ENCODE results near the gene OSBPL8. TPM values are rescaled to one million over a fixed set of nuclear protein-coding genes. Genes with fewer than 3 reads are reported as not detected.

OSBPL8 gene
- total and polyA plus RNA-seq, 10 of the 15 experiments (the other 5 are each of a cell fraction or from before 2014, with no cell fraction given) = 10.4 to 58.0 (median 32.0) TPM

DNA sequence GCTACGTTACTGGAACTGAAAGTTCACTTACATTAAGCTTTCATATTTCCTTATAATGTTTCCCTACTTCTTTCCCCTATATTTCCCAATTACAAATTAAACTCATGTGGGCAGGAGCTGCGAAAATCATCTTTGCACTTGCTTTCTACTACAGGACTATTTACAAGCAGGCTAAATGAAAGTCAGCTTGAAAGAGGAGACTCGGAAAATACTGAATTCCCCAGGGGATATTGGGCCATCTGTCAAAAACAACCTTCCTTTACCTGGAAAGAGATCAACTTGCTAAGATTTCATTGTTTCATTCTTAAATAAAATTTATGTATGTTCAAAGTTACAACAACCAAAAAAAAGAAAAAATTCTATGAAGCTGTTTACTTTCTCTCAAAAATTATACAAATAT, 118.6 kb downstream of the OSBPL8 start:
- Histone ChIP-seq H3K79me2 (ENCODE audit: control insufficient read depth, insufficient read depth, low read length) (no peaks in the 10 kb centered on the region), H2AFZ (ENCODE audit: control insufficient read depth, low read depth, low read length) (no peak overlapping the region), H3K4me1 (ENCODE audit: control insufficient read depth, insufficient read depth, low read length) (no peaks in the 10 kb centered on the region), H3K27me3 (replicated peaks in 1 of 2; ENCODE audit: control insufficient read depth in 2 of 2, insufficient read depth in 2 of 2, low read length in 1 of 2) (no peaks in the 10 kb centered on the region), H4K20me1 (ENCODE audit: control insufficient read depth, insufficient read depth) (no peaks in the 10 kb centered on the region), H3K36me3 (ENCODE audit: control insufficient read depth in 2 of 2, insufficient read depth in 2 of 2, low read length in 1 of 2) (no peaks in the 10 kb centered on the region), H3K4me3 (no peak overlapping the region), H3K4me2 (ENCODE audit: control insufficient read depth, insufficient read depth) (no peak overlapping the region), H3K27ac (ENCODE audit: control insufficient read depth, insufficient read depth) (no peak overlapping the region), H3K9ac (ENCODE audit: control insufficient read depth, insufficient read depth, low read length) (no peak overlapping the region), H3K9me3 (replicated peaks; ENCODE audit: control insufficient read depth, insufficient read depth, low read length) (no peaks in the 10 kb centered on the region)
- intact Hi-C loops (cut with micrococcal nuclease; ENCODE audit: unreplicated experiment) = no loop called here
- ChIA-PET CTCF (interaction anchor here (1.2 to 5.6 kb wide), 5 partner anchors 14 to 145 kb away, joined by 3 to 38 read pairs (median 6); no protein-coding TSS in a partner anchor), POLR2A (interaction anchor here (1.5 kb wide), 1 partner anchor 10 kb away, joined by 4 read pairs; no protein-coding TSS in a partner anchor), SMC1A (ENCODE audit: uncharacterized antibody, unreplicated experiment) (interaction anchor here (0.6 to 3.0 kb wide), 7 partner anchors 12 to 136 kb away, joined by 3 to 16 read pairs (median 3); no protein-coding TSS in a partner anchor), RAD21 (ENCODE audit: unreplicated experiment) (interaction anchor here (1.2 to 2.2 kb wide), 6 partner anchors 10 to 146 kb away, joined by 3 to 6 read pairs (median 3); no protein-coding TSS in a partner anchor)
- 18% methylated on average over 3 of the region's 3 CpGs for WGBS (ENCODE audit: insufficient coverage, insufficient replicate concordance, low lambda C conversion rate, missing lambda C conversion rate)
- in situ Hi-C loops (cut with MboI) = no loop called here
- no peak for TF ChIP-seq RFX5 (IDR thresholded peaks at IDR 0.05; ENCODE audit: low read depth, low read length)
- peak; percentile 57 for TF ChIP-seq MEF2B (IDR thresholded peaks at IDR 0.05; ENCODE audit: partially characterized antibody, poor library complexity, severe bottlenecking)
- ATAC-seq (no peak), FAIRE-seq (no peak), DNase-seq (ENCODE audit: low read depth, low spot score) (no peak)
- BruUV-seq (replicated peaks) = no TSS peak

DNA sequence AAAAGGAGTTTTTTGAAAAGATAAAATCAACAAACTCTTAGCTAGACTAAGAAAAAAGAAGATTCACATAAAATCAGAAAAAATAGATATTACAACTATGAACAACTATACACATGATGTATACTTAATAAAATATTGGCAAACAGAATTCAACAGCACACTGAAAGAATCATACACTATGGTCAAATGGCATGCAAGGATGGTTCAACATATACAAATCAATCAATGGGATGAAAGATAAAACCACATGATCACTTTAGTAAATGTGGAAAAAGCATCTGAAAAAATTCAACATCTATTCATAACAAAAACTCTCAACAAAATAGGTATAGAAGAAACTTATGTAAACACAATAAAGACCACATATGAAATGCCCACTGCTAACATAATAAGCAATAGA, 126.8 kb downstream of the OSBPL8 start:
- FAIRE-seq (no peak), ATAC-seq (no peak), DNase-seq (ENCODE audit: low read depth, low spot score) (no peak)
- BruUV-seq (replicated peaks) = no TSS peak
- H3K27me3 ChIP-seq (replicated peaks in 1 of 2; ENCODE audit: control insufficient read depth in 2 of 2, insufficient read depth in 2 of 2, low read length in 1 of 2) = no peaks in the 10 kb centered on the region
- no peak overlapping the region for H3K4me3 ChIP-seq
- intact Hi-C loops (cut with micrococcal nuclease; ENCODE audit: unreplicated experiment) = no loop called here
- H2AFZ ChIP-seq (ENCODE audit: control insufficient read depth, low read depth, low read length) = no peak overlapping the region
- H3K79me2 ChIP-seq (ENCODE audit: control insufficient read depth, insufficient read depth, low read length) = no peaks in the 10 kb centered on the region
- H3K36me3 ChIP-seq (ENCODE audit: control insufficient read depth in 2 of 2, insufficient read depth in 2 of 2, low read length in 1 of 2) = no peaks in the 10 kb centered on the region
- no peaks in the 10 kb centered on the region for H4K20me1 ChIP-seq (ENCODE audit: control insufficient read depth, insufficient read depth)
- ChIA-PET POLR2A (no interaction called here), RAD21 (ENCODE audit: unreplicated experiment) (no interaction called here), SMC1A (ENCODE audit: uncharacterized antibody, unreplicated experiment) (interaction anchor here (1.4 kb wide), 1 partner anchor 13 kb away, joined by 4 read pairs; no protein-coding TSS in a partner anchor), CTCF (interaction anchor here (0.8 to 0.9 kb wide), 2 partner anchors 12 to 15 kb away, joined by 3 read pairs; no protein-coding TSS in a partner anchor)
- H3K27ac ChIP-seq (ENCODE audit: control insufficient read depth, insufficient read depth) = no peak overlapping the region
- no peaks in the 10 kb centered on the region; the same call in 2 of the 3 replicates for H3K9me3 ChIP-seq (replicated peaks; ENCODE audit: control insufficient read depth, insufficient read depth, low read length)
- in situ Hi-C loops (cut with MboI) = no loop called here
- no peak overlapping the region for H3K9ac ChIP-seq (ENCODE audit: control insufficient read depth, insufficient read depth, low read length)
- no peaks in the 10 kb centered on the region for H3K4me1 ChIP-seq (ENCODE audit: control insufficient read depth, insufficient read depth, low read length)
- H3K4me2 ChIP-seq (ENCODE audit: control insufficient read depth, insufficient read depth) = no peak overlapping the region
- TF ChIP-seq HDAC2 (IDR thresholded peaks at IDR 0.05) (no peak), NFYA (IDR thresholded peaks at IDR 0.05; ENCODE audit: borderline replicate concordance, low read depth, low read length) (no peak), TCF12 (IDR thresholded peaks at IDR 0.05; ENCODE audit: low read depth, low read length) (no peak), RAD21 (IDR thresholded peaks at IDR 0.05; ENCODE audit: insufficient read depth, low read depth, low read length) (no peak)
- TF ChIP-seq, protein P1, sequence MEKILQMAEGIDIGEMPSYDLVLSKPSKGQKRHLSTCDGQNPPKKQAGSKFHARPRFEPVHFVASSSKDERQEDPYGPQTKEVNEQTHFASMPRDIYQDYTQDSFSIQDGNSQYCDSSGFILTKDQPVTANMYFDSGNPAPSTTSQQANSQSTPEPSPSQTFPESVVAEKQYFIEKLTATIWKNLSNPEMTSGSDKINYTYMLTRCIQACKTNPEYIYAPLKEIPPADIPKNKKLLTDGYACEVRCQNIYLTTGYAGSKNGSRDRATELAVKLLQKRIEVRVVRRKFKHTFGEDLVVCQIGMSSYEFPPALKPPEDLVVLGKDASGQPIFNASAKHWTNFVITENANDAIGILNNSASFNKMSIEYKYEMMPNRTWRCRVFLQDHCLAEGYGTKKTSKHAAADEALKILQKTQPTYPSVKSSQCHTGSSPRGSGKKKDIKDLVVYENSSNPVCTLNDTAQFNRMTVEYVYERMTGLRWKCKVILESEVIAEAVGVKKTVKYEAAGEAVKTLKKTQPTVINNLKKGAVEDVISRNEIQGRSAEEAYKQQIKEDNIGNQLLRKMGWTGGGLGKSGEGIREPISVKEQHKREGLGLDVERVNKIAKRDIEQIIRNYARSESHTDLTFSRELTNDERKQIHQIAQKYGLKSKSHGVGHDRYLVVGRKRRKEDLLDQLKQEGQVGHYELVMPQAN (conservative IDR thresholded peaks at IDR 0.05) = no peak

Data from GM12878 (cell line).